ENCODE results near the gene LATS2. TPM values are rescaled to one million over a fixed set of nuclear protein-coding genes. Genes with fewer than 3 reads are reported as not detected.

LATS2 gene
- total RNA-seq, 3 donors from 2014 or later (not counting 1 experiment from before 2014, with no cell fraction given) = 28.8 to 34.8 (median 29.0) TPM

DNA sequence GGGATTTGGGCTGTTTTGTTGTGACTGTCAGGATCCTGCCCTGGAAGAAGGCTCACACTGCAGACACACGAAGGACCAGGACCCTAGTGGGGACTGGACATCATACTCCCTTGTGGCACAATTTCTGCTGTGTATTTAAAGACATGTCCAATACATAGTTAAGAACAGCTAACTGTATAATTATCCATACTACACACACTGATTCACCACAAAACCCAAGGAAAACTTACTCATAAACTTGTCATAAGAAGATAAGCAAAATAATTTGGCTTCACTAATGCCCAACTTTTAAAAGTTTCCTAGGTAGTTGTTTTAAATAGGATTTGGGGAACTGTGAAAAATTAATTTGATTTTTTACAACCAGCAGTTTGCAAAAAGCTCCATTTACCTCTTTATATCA, 46.1 kb downstream of the LATS2 start:
- Histone ChIP-seq H3K9me3 (ENCODE audit: control insufficient read depth, insufficient read depth, low read length) (no peaks in the 10 kb centered on the region), H3K4me3 (ENCODE audit: low read length) (no peak overlapping the region), H3K27me3 (ENCODE audit: control insufficient read depth, insufficient read depth, low read length) (no peaks in the 10 kb centered on the region), H3K4me1 (ENCODE audit: control insufficient read depth, insufficient read depth, low read length) (peaks cover 28% of the 10 kb centered on the region), H3K36me3 (ENCODE audit: control insufficient read depth, insufficient read depth, low read length) (no peaks in the 10 kb centered on the region), H3K27ac (ENCODE audit: low read length) (no peak overlapping the region)
- no peak for DNase-seq
- H3K27ac Mint-ChIP-seq = no peak overlapping the region
- no peaks in the 10 kb centered on the region for H3K36me3 Mint-ChIP-seq
- TF ChIP-seq CTCF (IDR thresholded peaks at IDR 0.05) = no peak
- ATAC-seq = no peak
- no peaks in the 10 kb centered on the region for H3K9me3 Mint-ChIP-seq
- H3K4me1 Mint-ChIP-seq = peaks cover 63 to 71% of the 10 kb centered on the region in 2 donors
- WGBS (ENCODE audit: insufficient coverage) = 86% methylated on average over 1 of the region's 1 CpG
- no peak overlapping the region for H3K4me3 Mint-ChIP-seq
- H3K27me3 Mint-ChIP-seq (ENCODE audit: low read depth in 2 of 2) = no peaks in the 10 kb centered on the region
- intact Hi-C loops (cut with micrococcal nuclease) = no loop called here

GRCh38 chr13:21014502-21015170, 46.8 kb downstream of the LATS2 start:
- no peaks in the 10 kb centered on the region for H3K36me3 ChIP-seq (ENCODE audit: control insufficient read depth, insufficient read depth, low read length)
- ATAC-seq = no peak
- H3K27ac ChIP-seq (ENCODE audit: low read length) = no peak overlapping the region
- DNase-seq = no peak
- H3K4me1 Mint-ChIP-seq = peaks cover 69 to 77% of the 10 kb centered on the region in 2 donors
- peak overlapping the region in 1 of 2 donors; percentile 27 for H3K27ac Mint-ChIP-seq
- H3K9me3 ChIP-seq (ENCODE audit: control insufficient read depth, insufficient read depth, low read length) = no peaks in the 10 kb centered on the region
- TF ChIP-seq CTCF (IDR thresholded peaks at IDR 0.05) = no peak
- no peaks in the 10 kb centered on the region for H3K9me3 Mint-ChIP-seq
- H3K4me1 ChIP-seq (ENCODE audit: control insufficient read depth, insufficient read depth, low read length) = peaks cover 28% of the 10 kb centered on the region
- WGBS (ENCODE audit: insufficient coverage) = 91% methylated on average over 8 of the region's 8 CpGs
- H3K27me3 Mint-ChIP-seq (ENCODE audit: low read depth in 2 of 2) = no peaks in the 10 kb centered on the region
- H3K4me3 Mint-ChIP-seq = no peak overlapping the region
- no peak overlapping the region for H3K4me3 ChIP-seq (ENCODE audit: low read length)
- no peaks in the 10 kb centered on the region for H3K36me3 Mint-ChIP-seq
- intact Hi-C loops (cut with micrococcal nuclease) = no loop called here
- no peaks in the 10 kb centered on the region for H3K27me3 ChIP-seq (ENCODE audit: control insufficient read depth, insufficient read depth, low read length)

DNA sequence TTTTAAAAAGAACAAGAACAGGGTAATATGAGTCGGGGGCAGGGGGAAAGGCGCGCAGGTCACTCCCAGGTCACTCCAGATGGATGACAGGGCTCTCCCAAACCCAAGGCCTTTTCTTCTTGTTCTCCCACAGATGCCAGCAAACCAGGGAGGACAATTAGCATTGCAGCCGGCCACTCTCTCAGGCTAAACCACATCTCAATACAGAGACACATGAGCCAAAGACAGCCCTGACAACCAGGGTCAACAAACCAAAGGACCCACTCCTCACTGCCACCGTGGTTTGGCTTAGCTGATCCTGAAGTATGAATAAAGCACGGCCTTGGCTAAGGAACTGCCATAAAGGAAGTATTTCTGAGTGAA, 47.3 kb downstream of the LATS2 start:
- intact Hi-C loops (cut with micrococcal nuclease) = no loop called here

More for the DNA sequence above, 47.3 kb downstream of the LATS2 start:
- no peak overlapping the region for H3K4me3 ChIP-seq (ENCODE audit: low read length)
- H3K27ac Mint-ChIP-seq = peak overlapping the region; percentile 27 to 54
- no peaks in the 10 kb centered on the region for H3K27me3 Mint-ChIP-seq (ENCODE audit: low read depth in 2 of 2)
- H3K4me1 Mint-ChIP-seq = peaks cover 74 to 83% of the 10 kb centered on the region in 2 donors
- no peaks in the 10 kb centered on the region for H3K27me3 ChIP-seq (ENCODE audit: control insufficient read depth, insufficient read depth, low read length)
- peaks cover 28% of the 10 kb centered on the region for H3K4me1 ChIP-seq (ENCODE audit: control insufficient read depth, insufficient read depth, low read length)
- no peaks in the 10 kb centered on the region for H3K9me3 Mint-ChIP-seq
- no peaks in the 10 kb centered on the region for H3K36me3 Mint-ChIP-seq
- no peak overlapping the region for H3K27ac ChIP-seq (ENCODE audit: low read length)
- ATAC-seq (no peak), DNase-seq (no peak)
- no peaks in the 10 kb centered on the region for H3K9me3 ChIP-seq (ENCODE audit: control insufficient read depth, insufficient read depth, low read length)
- no peak overlapping the region for H3K4me3 Mint-ChIP-seq
- H3K36me3 ChIP-seq (ENCODE audit: control insufficient read depth, insufficient read depth, low read length) = no peaks in the 10 kb centered on the region
- TF ChIP-seq CTCF (IDR thresholded peaks at IDR 0.05) = no peak
- WGBS (ENCODE audit: insufficient coverage) = 98% methylated on average over 5 of the region's 6 CpGs
